Hepatic stellate cell (primary cell): ENCODE results near the gene CTTNBP2.

ENCODE experiments used
- DNase-seq: peaks from one replicate; pipeline ENCODE4 v3.0.0; 2011; ENCODE audit warnings: low spot score

CTTNBP2 gene

DNA sequence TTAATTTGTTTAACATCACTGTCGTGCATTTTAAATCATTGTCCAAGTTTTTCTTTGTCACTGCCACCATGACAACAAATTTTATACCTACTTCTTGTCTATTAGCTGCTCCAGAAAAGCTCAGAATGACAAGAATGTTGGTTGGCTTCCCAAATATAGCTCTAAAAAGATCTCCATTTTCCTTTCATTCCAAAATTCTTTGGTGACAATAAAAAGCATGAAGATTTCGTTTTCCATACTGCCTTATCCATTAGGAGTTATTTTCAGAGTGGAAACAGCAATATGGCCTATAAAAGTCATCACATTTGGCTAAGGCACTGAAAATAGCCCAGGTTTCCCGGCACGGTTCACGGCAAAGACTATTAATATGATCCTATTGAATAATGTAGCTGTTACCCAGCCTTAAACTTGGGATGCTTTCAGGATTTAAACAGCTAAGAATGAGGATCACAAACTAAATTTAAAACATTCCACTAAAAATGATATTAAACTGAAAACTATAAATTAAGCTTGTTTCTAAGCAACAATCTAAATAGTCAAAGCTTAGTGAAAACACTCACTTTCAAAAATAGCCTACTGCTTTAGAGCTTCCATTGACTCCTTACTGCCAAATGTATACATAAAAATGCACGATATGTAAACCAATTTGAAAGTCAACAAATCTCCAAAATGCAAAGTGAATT is 2.7 kb downstream of the CTTNBP2 start:
- DNase-seq: no peak

GRCh38 chr7:117869374-117869773 is 3.9 kb downstream of the CTTNBP2 start:
- DNase-seq: no peak

- DNase-seq: no peak
Observed at GRCh38 chr7:117863618-117864017, 9.6 kb downstream of the CTTNBP2 start.

DNA sequence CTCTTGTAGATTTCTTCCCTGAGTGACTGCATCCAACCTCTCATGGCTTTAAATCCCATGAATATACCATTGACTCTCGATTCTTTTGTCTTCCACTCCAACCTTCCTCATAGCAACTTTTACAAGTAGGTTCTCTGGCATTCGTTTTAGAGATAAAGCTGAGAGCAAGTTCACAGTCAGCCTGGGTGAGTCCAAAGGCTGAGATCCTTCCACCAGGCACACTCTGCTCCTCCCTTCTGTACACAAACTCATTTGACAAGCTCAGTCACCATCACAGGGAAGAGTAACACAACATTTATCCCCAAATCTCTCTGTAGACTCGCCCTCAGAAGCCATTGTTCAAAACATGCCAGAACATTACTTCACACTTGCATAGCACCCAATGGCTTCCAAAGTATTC is 10.9 kb downstream of the CTTNBP2 start:
- DNase-seq: no peak

DNA sequence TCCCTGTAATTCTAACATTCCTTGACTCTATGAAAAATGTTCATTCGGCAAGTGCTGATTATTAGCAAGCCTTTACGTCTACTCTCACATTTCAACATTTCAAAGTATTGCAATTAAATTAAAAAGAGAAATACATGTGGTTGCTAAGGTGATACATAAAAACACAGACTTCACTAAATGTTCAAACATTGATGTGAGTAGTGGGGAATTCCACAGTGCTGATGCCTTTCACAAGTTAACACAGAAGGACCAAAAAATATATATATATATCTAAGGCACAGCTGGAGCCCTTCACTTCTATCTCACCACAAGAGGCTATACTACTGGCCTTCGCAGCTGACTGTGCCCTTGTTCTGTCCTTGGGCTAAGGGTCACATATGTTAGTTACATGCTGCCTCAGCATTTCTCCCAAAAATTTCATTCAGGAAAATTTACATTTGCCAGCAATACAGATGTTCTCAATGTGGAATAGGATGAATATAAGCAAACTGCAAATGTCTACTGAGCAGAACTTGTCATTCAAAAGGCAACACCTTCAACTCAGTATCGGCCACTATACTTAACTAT is 13.9 kb downstream of the CTTNBP2 start:
- no peak for DNase-seq

GRCh38 chr7:117858712-117859111 is 14.5 kb downstream of the CTTNBP2 start:
- no peak for DNase-seq

- DNase-seq: no peak
Observed at GRCh38 chr7:117857718-117858117, 15.5 kb downstream of the CTTNBP2 start.

GRCh38 chr7:117856196-117856595 is 17.0 kb downstream of the CTTNBP2 start:
- no peak for DNase-seq

GRCh38 chr7:117854186-117854585 is 19.1 kb downstream of the CTTNBP2 start:
- DNase-seq: no peak

DNA sequence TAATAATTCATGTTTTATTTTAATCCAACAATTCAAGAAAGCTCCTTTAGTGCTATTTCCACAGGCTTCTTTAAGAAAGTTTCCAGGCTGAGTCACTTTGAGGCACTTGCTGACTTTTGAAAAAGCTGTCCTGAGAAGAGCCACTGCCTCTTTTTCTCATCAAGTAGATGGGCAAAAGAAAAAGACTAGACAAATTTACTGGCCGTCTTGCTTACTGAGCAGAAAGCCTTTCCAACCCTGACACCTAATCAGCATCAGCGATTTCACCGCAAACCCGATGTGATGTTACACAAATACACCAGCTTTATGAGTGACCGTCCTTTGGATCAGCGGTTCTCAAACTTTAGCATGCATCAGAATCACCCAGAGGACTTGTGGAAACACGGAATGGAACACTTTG is 24.3 kb downstream of the CTTNBP2 start:
- DNase-seq: no peak

DNA sequence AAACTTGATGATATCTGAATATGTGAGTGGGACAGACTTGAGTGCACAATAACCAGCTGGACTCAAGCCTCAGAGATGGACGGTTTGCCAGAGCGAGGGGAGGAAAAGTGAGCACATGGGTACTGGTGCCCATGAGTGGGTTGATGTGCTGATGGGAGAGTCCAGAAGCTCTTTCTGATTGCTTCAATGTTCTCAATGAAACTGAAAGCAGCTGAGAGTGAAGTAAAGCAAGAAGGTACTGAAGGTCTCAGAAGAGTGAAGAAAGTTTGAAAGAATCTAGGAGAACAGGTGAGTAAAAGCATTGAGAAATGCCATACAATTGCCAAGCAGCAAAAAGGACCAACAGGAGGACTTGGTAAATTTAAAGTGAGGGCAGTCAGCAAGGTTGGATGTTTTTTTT is 28.6 kb downstream of the CTTNBP2 start:
- no peak for DNase-seq

GRCh38 chr7:117841611-117842010 is 31.6 kb downstream of the CTTNBP2 start:
- no peak for DNase-seq

GRCh38 chr7:117841011-117841410 is 32.2 kb downstream of the CTTNBP2 start:
- DNase-seq: no peak

GRCh38 chr7:117839507-117839906 is 33.7 kb downstream of the CTTNBP2 start:
- no peak for DNase-seq

GRCh38 chr7:117837841-117838240 is 35.4 kb downstream of the CTTNBP2 start:
- no peak for DNase-seq

DNA sequence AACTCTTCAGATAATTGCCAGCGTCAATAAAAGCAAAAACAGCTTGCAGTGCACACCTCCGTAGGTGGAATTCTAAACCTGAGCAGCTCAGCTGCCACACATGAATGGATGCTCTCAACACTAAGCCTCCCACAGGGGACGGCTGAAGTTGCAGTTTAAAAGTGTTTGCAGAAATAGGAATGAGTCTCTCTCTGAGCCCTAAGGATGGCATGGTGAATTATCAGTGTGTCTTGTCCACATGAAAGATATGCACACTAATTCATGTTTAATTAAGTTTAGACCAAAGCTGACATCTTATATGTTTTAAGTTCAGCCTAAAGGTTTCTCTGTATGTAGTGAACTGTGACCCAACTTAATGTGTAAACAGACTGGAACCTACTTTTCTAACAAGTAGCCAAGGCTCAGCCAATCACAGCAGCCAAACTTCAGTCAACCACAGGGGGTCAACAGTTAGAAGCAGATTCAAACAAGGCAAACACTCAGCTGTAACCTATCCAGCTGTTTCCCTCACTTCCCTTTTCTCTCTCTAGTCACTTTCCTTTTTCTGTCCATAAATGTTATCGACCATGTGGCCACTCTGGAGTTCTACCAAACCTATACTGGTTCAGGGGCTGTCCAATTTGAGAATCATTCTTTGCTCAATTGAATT is 38.1 kb downstream of the CTTNBP2 start:
- DNase-seq: no peak

- DNase-seq: no peak
Observed at GRCh38 chr7:117830422-117830954, 42.8 kb downstream of the CTTNBP2 start.

DNA sequence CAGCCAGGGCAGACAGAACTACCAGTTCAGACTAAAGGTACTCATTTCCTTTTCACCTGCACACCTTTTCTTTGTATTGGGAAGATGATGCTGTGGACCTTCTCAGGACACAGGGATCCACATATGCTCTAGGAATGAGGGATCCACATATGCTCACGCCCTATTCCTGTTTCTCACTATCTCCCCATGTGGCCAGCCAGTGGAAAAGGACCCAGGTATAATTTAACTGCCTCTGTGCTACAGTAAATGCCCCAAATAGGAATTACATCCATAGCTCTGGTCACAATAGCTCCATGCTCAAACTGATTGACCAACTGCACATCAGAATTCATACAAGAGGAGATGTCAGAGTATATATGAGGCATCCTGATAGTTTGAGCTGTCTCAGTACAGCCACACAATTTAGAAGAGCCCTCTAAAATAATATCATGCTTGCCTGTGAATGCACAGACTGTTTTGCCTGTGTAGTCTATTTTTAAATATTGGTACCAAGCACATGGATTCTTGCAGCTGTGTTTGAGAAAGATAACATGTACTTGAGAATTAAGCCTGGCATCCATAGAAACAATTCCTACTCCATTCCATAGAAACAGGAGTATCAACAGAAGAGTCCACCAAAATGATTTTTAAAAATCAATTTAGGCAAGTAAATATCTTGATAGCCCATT is 43.7 kb downstream of the CTTNBP2 start:
- no peak for DNase-seq

DNA sequence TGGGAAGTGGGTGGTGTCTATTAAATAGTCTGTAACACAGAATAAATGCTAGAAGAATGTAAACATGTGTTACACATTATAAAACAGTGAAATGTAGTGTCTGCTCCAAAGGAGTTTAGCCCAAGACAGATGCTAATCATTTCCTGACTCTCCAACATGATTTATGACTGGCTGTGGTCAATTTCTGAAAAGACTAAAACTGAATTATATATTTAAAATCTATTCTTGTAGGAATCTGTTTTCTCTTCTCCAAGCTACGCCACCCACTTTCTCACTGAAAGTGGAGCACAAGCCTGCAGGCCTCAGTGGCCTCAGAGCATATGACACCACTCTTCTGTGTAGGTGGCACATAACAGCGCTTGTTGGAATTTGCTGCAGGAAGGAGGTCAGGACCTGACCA is 44.4 kb downstream of the CTTNBP2 start:
- DNase-seq: no peak

GRCh38 chr7:117827862-117828261 is 45.4 kb downstream of the CTTNBP2 start:
- DNase-seq: peak; percentile 57

DNA sequence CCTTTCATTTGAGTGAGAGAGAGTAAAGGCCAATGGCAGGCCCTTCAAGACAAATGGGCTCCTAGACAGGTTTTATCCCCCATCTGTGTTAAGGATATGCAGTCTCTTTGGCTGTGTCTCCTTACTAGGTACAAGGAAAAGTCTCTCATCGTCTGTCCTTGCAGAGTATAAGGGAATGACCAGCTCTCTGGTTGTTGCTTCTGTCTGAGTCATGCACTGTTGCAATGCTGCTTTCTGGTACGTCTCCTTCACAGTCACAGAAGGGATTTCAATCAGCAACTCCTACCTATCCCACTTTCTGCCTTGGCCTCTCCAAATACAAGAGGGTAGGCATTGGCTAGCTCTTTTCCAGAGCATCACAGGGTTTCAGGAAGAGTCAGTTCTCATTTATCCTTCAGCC is 48.1 kb downstream of the CTTNBP2 start:
- peak; percentile 52 for DNase-seq

GRCh38 chr7:117824592-117824991 is 48.6 kb downstream of the CTTNBP2 start:
- DNase-seq: no peak

- no peak for DNase-seq
Observed at GRCh38 chr7:117819558-117819957, 53.7 kb downstream of the CTTNBP2 start.
